ENCODE results near the gene SPINT1.
A peak's percentile ranks its signal among the peaks of the same experiment; 100 is the strongest.

Gene SPINT1

GRCh38 chr15:40894681-40895448, 51.0 kb downstream of the SPINT1 start:
- peak; percentile 74 for DNase-seq

GRCh38 chr15:40899536-40900207, 55.8 kb downstream of the SPINT1 start:
- no peak for DNase-seq

GRCh38 chr15:40900256-40901052, 56.6 kb downstream of the SPINT1 start:
- no peak for DNase-seq

- DNase-seq: no peak
These were observed 57.2 kb downstream of the SPINT1 start for GRCh38 chr15:40901053-40901443.

- no peak for DNase-seq
These were observed 59.0 kb downstream of the SPINT1 start for GRCh38 chr15:40902605-40903561.

- no peak for DNase-seq
These were observed 60.8 kb downstream of the SPINT1 start for GRCh38 chr15:40904552-40905201.

- peak; percentile 89 for DNase-seq
These were observed 62.5 kb downstream of the SPINT1 start for GRCh38 chr15:40906091-40906990.

GRCh38 chr15:40906991-40907802, 63.3 kb downstream of the SPINT1 start:
- no peak for DNase-seq
